AML-193 (cell line): ENCODE measurements around the gene F8.

Experiments used
- DNase-seq, 2 experiments: peaks; one replicate each; lab custom pipeline; 2025; lab: John Stamatoyannopoulos, UW

Gene F8

GRCh38 chrX:155022585-155022984 lies at the start of gene F8:
TSS of gene F8 (minus strand) at chrX:155022723. CDS start at chrX:155022552, 171 bp downstream.
- DNase-seq = no peak

- DNase-seq = peak; percentile 31 to 41
Observed at GRCh38 chrX:155071694-155072280, 49.3 kb upstream of the F8 start.

- peak; percentile 45 to 55 for DNase-seq
Observed at GRCh38 chrX:155070975-155071693, 48.6 kb upstream of the F8 start, which contains the start of the genes BRCC3, CMC4 and MTCP1. TSS of gene BRCC3 (plus strand) at chrX:155071508. CDS start at chrX:155071528, 20 bp downstream. TSS of gene CMC4 (minus strand) at chrX:155071136. CDS start at chrX:155064023, 7,113 bp downstream. TSS of gene MTCP1 (minus strand) at chrX:155071136. CDS start at chrX:155066010, 5,126 bp downstream.

GRCh38 chrX:155070663-155070974 lies 48.1 kb upstream of the F8 start:
- no peak for DNase-seq

- DNase-seq = no peak
Observed at GRCh38 chrX:155070038-155070437, 47.5 kb upstream of the F8 start.

GRCh38 chrX:155069414-155069813 lies 46.9 kb upstream of the F8 start:
- DNase-seq = no peak

- no peak for DNase-seq
Observed at GRCh38 chrX:155068165-155068564, 45.6 kb upstream of the F8 start.

GRCh38 chrX:155065035-155065734 lies 42.7 kb upstream of the F8 start:
- no peak for DNase-seq

GRCh38 chrX:155061760-155062159 lies 39.2 kb upstream of the F8 start:
- no peak for DNase-seq

- DNase-seq = peak; percentile 2 to 20
Observed at GRCh38 chrX:155056877-155057792, 34.6 kb upstream of the F8 start.

GRCh38 chrX:155056471-155056870 lies 33.9 kb upstream of the F8 start:
- DNase-seq = no peak

- no peak for DNase-seq
Observed at GRCh38 chrX:155055494-155055893, 33.0 kb upstream of the F8 start.

GRCh38 chrX:155054255-155054654 lies 31.7 kb upstream of the F8 start:
- DNase-seq = no peak

- DNase-seq = no peak
Observed at GRCh38 chrX:155053656-155054055, 31.1 kb upstream of the F8 start.

GRCh38 chrX:155052738-155053498 lies 30.4 kb upstream of the F8 start:
- no peak for DNase-seq

- peak; percentile 4 to 41 for DNase-seq
Observed at GRCh38 chrX:155048977-155049619, 26.6 kb upstream of the F8 start.

- DNase-seq = no peak
Observed at GRCh38 chrX:155046811-155047528, 24.4 kb upstream of the F8 start.

- no peak for DNase-seq
Observed at GRCh38 chrX:155046129-155046810, 23.7 kb upstream of the F8 start.

- no peak for DNase-seq
Observed at GRCh38 chrX:155035688-155036087, 13.2 kb upstream of the F8 start.
